Upper lobe of left lung (tissue), 4 donors: ENCODE results near the gene TSPOAP1.

Experiments used
- POLR2A ChIP-seq, 4 donors: fragments of 450-650 bp; IDR thresholded peaks; one replicate each; pipeline ENCODE4 v1.5.1; 2016 to 2017; ENCODE audit warnings: antibody characterized with exemption in 4 of 4, mild to moderate bottlenecking in 2 of 4
- POLR2AphosphoS5 ChIP-seq, 2 donors: sonication (generic); formaldehyde crosslinking; IDR thresholded peaks; one replicate each; pipeline ENCODE4 v1.5.1; 2017; ENCODE audit warnings: antibody characterized with exemption in 2 of 2

GRCh38 chr17:58357312-58358297 is 29.0 kb upstream of the TSPOAP1 start:
- TF ChIP-seq POLR2A (IDR thresholded peaks at IDR 0.05) (no peak), POLR2AphosphoS5 (IDR thresholded peaks at IDR 0.05) (no peak)
